GM13976 (cell line): ENCODE results near the gene CNTNAP2.

ENCODE experiments used
- DNase-seq: peaks from one replicate; pipeline ENCODE4 v3.0.0; 2012; ENCODE audit warnings: low spot score
- in situ Hi-C: fragments of 300-500 bp; cut with MboI; formaldehyde crosslinking; loops from one replicate; pipeline ENCODE4 v1.12.0; 2022; ENCODE audit warnings: low sequenced_read_pairs, mixed read lengths, inconsistent platforms; ENCODE audit not compliant: unreplicated experiment
- TF ChIP-seq, protein P1 (sequence below): IDR thresholded peaks from 2 replicates; pipeline ENCODE4 v1.5.1; 2012; ENCODE audit warnings: borderline replicate concordance, mild to moderate bottlenecking; ENCODE audit not compliant: insufficient read depth; ENCODE audit errors: extremely low read depth, missing control alignments, control extremely low read depth

CNTNAP2 gene

DNA sequence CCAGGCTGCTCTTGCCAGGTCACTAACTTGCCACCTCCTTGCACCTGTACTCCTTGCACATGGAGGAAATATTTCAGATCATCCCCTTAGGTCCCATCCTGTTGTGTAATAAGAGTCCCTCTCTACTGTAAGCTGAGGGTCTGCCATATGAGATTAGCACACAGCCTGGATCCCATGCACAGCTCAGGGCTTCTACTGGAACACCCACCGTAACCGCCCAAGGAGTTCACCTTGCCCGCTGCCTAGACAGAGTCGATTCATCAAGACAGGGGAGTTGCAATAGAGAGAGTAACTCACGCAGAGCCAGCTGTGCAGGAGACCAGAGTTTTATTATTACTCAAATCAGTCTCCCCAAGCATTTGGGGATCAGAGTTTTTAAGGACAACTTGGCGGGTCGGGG, 1779.5 kb downstream of the CNTNAP2 start:
- TF ChIP-seq, protein P1, sequence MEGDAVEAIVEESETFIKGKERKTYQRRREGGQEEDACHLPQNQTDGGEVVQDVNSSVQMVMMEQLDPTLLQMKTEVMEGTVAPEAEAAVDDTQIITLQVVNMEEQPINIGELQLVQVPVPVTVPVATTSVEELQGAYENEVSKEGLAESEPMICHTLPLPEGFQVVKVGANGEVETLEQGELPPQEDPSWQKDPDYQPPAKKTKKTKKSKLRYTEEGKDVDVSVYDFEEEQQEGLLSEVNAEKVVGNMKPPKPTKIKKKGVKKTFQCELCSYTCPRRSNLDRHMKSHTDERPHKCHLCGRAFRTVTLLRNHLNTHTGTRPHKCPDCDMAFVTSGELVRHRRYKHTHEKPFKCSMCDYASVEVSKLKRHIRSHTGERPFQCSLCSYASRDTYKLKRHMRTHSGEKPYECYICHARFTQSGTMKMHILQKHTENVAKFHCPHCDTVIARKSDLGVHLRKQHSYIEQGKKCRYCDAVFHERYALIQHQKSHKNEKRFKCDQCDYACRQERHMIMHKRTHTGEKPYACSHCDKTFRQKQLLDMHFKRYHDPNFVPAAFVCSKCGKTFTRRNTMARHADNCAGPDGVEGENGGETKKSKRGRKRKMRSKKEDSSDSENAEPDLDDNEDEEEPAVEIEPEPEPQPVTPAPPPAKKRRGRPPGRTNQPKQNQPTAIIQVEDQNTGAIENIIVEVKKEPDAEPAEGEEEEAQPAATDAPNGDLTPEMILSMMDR = no peak
- no peak for DNase-seq
- in situ Hi-C loops = no loop called here

DNA sequence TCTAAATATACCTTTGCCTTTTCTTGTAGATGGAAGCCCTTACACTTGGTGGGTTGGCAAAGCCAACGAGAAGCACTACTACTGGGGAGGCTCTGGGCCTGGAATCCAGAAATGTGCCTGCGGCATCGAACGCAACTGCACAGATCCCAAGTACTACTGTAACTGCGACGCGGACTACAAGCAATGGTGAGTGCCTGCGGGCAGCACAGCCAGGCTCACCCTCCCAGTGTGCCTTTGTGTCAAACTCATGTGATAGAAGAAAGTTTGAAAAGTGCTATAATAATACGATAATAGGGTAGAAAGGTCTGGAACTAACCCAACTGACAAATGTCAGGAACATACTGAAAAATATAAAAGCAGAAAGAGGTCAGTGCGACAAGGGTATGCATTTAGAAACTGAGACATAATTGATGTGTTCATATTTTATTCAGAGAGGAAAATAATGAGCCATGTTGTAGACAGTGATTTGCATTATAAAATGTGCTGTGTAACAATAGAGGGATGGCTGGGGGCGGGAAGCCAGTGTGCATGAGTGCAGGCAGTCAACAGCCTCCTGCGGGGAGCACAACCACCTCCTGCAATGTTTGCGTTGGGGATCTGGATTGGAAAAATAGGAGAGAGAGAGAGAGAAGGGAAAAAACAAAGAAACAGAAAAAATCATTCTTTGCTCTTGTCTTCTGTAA, 1787.1 kb downstream of the CNTNAP2 start:
- in situ Hi-C loops = no loop called here
- DNase-seq = no peak
- TF ChIP-seq, protein P1 = no peak

DNA sequence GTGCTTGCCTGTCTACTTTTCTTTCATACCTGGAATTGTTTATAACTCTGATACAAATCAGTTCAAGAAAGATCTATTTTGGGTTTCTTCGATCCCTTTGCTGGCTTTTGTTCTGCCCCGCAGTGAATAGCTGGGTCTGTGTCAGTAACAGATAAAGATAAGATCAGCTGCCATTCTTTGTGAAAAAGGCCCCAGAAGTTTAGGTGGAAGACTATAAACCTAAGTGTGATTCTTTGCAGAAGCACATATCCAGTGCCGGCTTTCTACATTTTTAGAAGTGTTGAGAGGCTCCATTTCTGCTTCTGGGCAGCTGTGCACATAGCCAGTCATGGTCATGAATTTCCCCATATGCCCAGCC, 1787.6 kb downstream of the CNTNAP2 start:
- TF ChIP-seq, protein P1 = no peak
- in situ Hi-C loops = no loop called here
- DNase-seq = no peak

DNA sequence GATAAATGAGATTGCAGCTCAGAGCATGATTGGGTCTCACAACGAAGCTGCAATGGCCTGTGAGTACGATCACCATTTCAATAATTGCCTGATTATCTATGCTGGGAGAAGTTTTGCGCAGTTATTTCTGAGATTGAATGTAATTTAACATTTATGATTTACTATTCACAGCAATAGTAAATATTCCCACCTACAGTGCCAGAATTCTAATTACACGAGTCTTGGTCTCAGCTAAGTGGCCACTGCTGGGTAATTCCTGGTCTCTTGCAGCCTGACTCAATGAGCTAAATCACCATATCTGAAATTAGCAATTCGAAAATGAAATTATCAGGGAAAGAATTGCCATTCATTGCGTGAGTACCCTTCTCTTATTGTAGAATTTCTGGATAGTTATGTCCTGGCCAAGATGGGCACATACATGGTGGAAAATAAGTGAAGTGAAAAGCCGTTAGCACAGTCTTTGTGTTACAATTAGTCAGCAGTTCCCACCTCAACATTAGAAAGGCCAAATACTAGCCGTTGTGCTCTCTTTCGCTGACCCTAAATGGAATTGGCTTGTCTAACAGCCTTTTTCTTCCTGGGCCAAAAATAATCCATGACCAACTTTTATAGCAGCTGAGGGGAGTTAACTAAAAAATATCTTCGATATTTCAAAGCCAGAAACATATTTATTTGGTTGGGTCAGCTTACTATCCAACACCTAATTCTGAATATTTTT, 1793.0 kb downstream of the CNTNAP2 start:
- DNase-seq = no peak
- TF ChIP-seq, protein P1 = no peak
- in situ Hi-C loops = no loop called here

DNA sequence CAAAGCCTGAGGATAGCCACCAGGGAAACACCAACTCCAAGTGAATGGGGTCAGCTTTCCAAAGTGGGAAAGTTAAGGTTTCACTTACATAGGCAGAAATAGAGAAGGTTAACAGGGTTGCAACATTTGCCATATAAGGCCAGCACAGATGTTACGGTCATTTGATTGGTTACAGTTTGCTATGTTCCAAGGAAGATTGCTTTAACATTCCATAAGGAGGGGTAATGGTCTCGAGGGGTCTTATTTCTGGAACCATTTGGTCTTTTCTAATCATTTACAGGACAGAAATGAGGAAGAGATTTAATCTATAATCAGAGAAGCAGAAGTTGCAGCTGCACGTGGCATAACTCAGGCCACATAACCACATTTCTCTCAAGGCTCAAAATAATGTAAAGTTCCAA, 1794.6 kb downstream of the CNTNAP2 start:
- in situ Hi-C loops = no loop called here
- TF ChIP-seq, protein P1 = no peak
- no peak for DNase-seq

DNA sequence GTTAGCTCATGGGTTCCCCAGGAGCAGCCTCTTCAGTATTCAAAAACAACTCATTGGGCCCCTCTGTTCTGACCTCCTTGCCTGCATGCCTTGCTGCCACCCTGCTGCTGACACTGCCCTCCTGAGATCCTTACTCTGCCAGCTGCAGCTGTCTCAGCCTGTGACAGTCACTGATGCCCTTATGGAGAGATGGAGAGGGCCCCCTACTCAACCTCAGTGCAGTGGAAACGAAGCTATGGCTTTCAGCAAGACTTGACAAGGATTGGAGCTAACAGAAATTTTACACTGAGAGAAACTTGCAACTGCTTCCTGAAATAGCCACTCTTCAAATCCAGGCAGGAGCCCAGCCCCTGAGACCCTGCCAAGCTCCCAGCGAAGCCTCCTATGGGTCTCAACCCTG, 1795.7 kb downstream of the CNTNAP2 start:
- TF ChIP-seq, protein P1 = no peak
- DNase-seq = no peak
- in situ Hi-C loops = no loop called here
